GM19099 (cell line): Measurements from ENCODE around the gene SPINT2.
A peak's percentile ranks its signal among the peaks of the same experiment; 100 is the strongest.

ENCODE experiments used
- POLR2A ChIP-seq: IDR thresholded peaks from 3 replicates; pipeline ENCODE4 v1.6.1; 2011; ENCODE audit warnings: low read depth; ENCODE audit not compliant: insufficient read length; ENCODE audit errors: extremely low read depth

Gene SPINT2

GRCh38 chr19:38316477-38317067 lies 52.2 kb downstream of the SPINT2 start:
- no peak for TF ChIP-seq POLR2A

GRCh38 chr19:38317104-38317612 lies 52.8 kb downstream of the SPINT2 start:
- TF ChIP-seq POLR2A: peak; percentile 24

GRCh38 chr19:38318660-38319059 lies 54.3 kb downstream of the SPINT2 start:
- no peak for TF ChIP-seq POLR2A

- no peak for TF ChIP-seq POLR2A
Measured at GRCh38 chr19:38319421-38320258, 55.3 kb downstream of the SPINT2 start, which contains the start of gene KCNK6. KCNK6 (plus strand) TSS chr19:38319845; CDS start chr19:38319951, 106 bp downstream.

GRCh38 chr19:38320969-38321339 lies 56.6 kb downstream of the SPINT2 start:
- TF ChIP-seq POLR2A: no peak

- TF ChIP-seq POLR2A: no peak
Measured at GRCh38 chr19:38321646-38322196, 57.3 kb downstream of the SPINT2 start.

- TF ChIP-seq POLR2A: no peak
Measured at GRCh38 chr19:38323291-38323690, 58.9 kb downstream of the SPINT2 start.

- no peak for TF ChIP-seq POLR2A
Measured at GRCh38 chr19:38324431-38324830, 60.1 kb downstream of the SPINT2 start.

GRCh38 chr19:38326591-38326990 lies 62.2 kb downstream of the SPINT2 start:
- TF ChIP-seq POLR2A: no peak

GRCh38 chr19:38329651-38330050 lies 65.3 kb downstream of the SPINT2 start:
- TF ChIP-seq POLR2A: no peak

GRCh38 chr19:38331728-38332127 lies 67.4 kb downstream of the SPINT2 start:
- no peak for TF ChIP-seq POLR2A

GRCh38 chr19:38333245-38333644 lies 68.9 kb downstream of the SPINT2 start:
- TF ChIP-seq POLR2A: no peak

GRCh38 chr19:38335949-38336637 lies 71.7 kb downstream of the SPINT2 start:
- TF ChIP-seq POLR2A: peak; percentile 41

- TF ChIP-seq POLR2A: no peak
Measured at GRCh38 chr19:38336638-38337359, 72.4 kb downstream of the SPINT2 start.

GRCh38 chr19:38337360-38337653 lies 72.9 kb downstream of the SPINT2 start:
- no peak for TF ChIP-seq POLR2A
